HG02840 (cell line): ENCODE measurements around the gene XRN2.

Source experiments
- ATAC-seq: cut with Tn5 transposase; IDR thresholded peaks from one replicate; pipeline ENCODE4 v1.9.1; 2021; ENCODE audit warnings: mild to moderate bottlenecking, moderate library complexity, moderate number of reproducible peaks; ENCODE audit not compliant: unreplicated experiment, low FRiP score

XRN2 gene

GRCh38 chr20:21381619-21382018 is 78.5 kb downstream of the XRN2 start:
- no peak for ATAC-seq

DNA sequence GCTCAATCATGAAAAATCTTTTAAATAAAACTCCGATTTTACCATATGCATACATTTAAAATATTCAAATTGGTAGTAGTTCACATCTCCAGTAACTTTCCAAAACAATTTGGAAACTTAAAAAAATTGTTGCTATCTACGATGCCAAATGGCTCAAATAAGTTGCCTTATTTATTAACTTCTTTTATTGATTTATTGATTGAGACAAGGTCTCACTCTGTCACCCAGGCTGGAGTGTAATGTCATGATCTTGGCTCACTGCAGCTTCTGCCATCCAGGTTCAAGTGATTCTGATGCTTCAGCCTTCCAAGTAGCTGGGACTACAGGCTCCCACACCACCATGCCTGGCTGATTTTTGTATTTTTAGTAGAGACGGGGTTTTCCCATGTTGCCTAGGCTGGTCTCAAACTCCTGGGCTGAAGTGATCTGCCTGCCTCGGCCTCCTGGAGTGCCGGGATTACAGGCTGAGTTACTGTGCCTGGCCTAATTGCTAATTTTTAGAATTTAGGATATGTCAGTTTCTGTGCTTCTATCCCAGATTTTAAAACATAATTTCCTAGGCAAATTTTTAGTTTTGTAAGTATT is 81.3 kb downstream of the XRN2 start:
- ATAC-seq: no peak

DNA sequence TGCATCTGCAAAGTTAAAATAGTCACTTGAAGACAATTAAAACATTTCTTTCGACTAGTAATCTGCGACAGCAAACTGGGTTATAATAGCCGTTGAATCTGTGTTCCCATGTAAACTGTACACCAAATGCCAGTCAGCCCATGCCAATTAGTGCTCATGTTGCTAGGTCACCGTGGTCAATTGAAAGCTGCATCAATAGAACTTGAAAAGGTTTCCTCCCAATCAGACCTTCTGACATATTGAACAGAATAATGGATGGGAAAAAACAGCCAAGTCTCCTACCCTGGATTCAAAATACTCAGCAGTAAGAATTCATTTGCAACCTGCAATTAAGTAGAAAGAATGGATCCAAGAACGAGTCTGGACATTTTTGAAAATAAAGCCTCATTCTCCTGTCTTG is 83.0 kb downstream of the XRN2 start:
- ATAC-seq: no peak

DNA sequence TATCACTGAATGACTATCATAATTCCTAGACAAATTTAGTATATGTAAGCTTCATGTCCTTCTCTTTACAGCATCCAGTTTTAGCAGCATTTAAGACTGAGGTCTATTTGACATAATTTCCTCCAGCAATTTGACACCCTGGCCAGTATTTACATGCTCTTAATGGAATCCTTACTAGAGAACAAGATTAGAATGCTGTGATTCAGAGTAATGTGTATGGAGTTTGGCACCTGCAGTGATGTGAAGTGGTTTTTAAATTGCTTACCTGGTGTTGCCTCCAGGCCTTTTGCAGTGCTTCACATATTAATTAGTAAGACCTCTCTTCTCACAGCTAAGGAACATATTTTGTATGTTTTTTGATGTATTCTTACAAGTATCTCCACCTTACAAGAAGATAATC is 84.4 kb downstream of the XRN2 start:
- ATAC-seq: no peak

- ATAC-seq: no peak
Observed at GRCh38 chr20:21388566-21388965, 85.4 kb downstream of the XRN2 start.

GRCh38 chr20:21389368-21389767 is 86.2 kb downstream of the XRN2 start:
- no peak for ATAC-seq

DNA sequence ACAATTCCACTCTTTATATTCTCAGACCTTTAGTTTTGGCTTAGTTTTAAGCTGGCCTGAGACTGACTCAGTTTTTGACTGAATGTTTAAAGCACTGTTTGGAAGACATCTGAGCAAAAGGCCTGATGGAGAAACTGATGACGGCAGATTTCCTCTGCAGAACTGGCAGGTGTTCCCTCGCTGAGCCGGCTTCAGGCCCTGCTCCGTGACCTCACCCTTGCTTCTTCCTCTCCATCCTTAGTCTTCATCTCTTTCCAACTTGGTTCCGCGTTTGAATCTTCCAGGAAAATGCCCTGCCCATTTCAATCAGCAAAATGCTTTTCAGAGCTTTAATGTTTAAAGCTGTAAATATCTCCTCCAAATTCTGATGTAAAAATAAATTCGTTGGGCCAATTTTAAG is 87.6 kb downstream of the XRN2 start:
- ATAC-seq: no peak

- no peak for ATAC-seq
Observed at GRCh38 chr20:21391185-21391971, 88.2 kb downstream of the XRN2 start.

- ATAC-seq: no peak
Observed at GRCh38 chr20:21391972-21392352, 88.8 kb downstream of the XRN2 start.

GRCh38 chr20:21393166-21393565 is 90.0 kb downstream of the XRN2 start:
- no peak for ATAC-seq

DNA sequence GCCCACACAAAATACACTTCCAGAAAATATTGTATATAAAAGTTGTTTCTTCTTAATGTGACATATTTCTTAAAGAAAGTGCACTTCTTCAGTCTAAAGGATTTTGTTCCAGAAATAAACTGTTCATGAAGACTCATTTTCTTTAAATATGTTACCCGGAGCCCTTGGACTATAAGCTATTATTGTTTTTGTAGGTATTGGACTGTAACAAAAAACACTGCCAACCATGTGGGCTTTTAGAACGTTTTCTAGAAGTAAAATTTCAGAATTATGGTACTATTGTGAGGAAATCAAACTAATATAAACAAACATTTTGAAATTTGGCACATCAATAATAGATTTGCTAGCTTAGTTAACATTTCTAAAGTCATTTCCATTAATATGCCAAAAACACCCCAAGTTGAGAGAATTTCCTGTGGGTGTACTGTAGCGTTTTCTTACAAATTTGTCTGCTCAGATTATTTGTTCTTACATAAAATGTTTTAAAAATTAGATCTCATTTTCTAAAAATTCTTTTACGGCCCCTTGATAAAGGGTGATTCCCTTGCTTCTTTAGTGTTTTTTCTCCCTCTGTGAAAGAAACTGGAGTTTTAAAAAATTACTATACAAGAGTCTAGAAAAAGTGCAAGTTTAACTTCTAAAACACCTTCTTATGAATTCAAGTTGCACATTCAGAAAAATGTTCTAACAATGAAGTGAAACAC is 90.8 kb downstream of the XRN2 start:
- ATAC-seq: no peak

DNA sequence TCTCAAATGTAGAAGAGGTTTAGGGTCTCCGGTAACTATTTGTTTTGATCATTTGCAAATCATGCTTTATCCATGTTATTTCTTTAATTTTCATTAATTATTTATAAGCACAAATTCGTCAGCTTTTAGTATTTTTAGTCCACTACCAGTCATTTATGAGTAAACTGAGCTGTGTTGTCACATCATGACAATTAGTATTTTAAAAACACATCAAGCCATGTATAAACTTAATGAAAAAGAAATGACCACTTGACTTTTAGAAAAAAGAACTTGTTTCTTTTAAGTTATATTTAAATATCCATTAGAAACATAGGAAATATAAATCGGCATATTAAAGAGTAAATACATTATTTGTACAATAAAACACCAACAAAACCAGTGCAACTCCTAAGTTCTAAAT is 91.4 kb downstream of the XRN2 start:
- no peak for ATAC-seq

GRCh38 chr20:21395051-21395665 is 92.0 kb downstream of the XRN2 start:
- ATAC-seq: no peak

DNA sequence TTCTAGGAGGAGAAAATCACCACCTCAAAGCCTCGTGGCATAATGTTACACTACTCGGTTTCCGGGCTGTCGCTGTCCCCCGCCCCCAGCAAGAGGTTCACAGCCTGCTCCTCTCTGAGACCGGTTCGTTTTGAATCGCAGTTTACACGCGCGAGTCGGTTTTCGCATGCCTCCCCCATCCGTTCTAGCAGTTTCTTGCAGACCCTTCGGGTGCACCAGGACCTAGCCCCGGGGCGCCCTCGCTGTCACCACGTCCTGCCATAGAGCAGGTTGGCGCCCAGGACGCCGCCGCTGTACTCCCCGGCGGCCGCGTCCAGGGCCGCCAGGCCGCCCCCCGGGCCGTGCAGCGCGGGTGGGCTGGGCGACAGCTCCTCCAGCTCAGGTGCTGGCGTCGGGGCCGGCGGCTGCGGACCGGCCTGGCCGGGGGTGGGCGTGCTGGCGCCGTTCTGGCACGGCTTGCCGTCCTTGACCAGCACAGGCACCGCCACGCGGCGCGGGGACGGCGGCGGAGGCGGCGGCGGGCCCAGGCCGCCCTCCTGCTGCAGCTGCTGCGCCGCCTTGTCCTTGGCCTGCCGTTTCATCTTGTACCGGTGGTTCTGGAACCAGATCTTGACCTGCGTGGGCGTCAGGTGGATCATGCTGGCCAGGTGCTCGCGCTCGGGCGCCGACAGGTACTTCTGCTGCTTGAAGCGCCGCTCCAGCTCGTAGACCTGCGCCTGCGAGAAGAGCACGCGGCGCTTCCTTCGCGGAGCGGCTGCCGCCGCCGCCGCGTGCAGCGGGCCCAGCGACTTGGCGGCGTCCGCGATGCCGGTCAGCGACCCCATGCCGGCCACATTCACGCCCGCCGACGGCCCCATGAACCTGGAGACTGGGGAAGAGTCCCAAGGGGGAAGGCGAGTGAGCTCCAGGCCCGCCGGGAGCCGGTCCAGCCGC is 92.8 kb downstream of the XRN2 start:
- ATAC-seq: no peak

DNA sequence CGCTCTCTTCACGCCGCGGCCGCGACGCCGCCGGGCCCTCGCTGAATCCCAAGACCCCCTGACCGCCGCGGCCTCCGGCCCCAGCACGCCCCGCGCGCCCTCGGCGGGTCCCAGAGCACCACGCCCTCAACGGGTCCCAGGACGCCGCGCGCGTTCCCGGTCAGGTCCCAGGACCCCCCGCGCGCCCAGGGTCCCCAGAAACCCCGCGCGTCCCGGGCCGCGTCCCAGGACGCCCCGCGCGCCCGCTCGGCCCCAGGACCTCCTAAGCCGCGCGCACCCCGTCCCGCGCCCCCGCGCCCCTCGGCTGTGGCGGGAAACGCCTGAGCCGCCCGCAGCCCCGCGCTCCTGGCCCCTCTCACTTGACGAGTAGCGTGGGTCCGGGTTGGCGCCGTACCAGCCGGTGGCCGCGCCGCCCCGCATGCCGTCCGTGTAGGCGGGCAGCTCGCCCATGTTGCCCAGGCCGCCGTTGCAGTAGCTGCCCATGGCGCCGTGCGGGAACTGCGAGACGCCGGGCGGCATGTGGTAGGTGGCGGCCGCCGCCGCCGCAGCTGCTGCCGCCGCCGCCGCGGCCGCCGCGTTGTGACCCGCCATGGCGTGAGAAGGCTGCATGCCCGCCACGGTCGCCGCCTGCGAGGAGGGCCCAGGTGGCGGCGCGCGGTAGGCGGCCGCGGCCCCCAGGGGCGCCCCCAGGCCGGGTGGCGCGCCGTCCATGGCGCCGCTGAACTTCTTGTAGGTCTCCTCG is 93.6 kb downstream of the XRN2 start:
- no peak for ATAC-seq

DNA sequence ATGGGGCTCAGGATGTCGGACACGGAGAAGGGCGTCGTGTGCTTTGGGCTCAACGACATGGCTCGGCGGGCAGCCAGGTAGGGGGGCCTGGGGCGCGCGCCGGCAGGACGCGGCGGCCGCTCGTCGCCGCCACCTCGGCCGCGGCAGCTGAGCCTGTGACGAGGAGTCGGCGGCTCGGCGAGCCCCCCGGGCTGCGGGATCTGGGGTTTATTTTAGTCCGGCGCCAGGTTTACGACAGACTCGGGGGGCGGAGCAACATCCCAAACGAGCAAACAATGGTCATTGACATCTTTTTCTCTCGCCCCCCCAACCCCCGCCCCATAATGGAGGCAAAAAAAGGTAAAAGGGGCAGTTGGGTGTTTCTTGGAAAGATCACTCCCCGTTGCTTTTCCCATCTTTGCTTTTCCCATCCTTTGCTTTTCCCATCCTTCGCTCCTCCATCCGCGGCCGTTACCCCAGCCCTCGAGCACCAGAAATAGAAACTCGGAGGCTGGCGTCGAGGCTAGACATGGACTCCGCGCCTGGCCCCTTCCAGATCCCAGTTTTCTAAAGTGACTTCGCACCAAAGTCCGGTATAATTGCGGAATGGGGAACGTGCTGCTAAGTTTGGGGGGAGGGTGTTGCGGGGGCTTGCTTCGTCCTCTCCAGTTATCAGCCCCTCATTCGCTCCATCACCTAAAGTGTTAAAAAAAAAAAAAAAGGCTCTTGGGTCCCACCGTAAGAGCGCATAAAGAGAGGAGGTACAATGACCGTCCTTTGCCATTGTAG is 94.4 kb downstream of the XRN2 start, which contains the start of gene NKX2-4:
TSS of gene NKX2-4 (minus strand) at position 186 of the 768 bp plus-strand sequence. CDS start at position 59, 127 bp downstream.
- ATAC-seq: no peak

DNA sequence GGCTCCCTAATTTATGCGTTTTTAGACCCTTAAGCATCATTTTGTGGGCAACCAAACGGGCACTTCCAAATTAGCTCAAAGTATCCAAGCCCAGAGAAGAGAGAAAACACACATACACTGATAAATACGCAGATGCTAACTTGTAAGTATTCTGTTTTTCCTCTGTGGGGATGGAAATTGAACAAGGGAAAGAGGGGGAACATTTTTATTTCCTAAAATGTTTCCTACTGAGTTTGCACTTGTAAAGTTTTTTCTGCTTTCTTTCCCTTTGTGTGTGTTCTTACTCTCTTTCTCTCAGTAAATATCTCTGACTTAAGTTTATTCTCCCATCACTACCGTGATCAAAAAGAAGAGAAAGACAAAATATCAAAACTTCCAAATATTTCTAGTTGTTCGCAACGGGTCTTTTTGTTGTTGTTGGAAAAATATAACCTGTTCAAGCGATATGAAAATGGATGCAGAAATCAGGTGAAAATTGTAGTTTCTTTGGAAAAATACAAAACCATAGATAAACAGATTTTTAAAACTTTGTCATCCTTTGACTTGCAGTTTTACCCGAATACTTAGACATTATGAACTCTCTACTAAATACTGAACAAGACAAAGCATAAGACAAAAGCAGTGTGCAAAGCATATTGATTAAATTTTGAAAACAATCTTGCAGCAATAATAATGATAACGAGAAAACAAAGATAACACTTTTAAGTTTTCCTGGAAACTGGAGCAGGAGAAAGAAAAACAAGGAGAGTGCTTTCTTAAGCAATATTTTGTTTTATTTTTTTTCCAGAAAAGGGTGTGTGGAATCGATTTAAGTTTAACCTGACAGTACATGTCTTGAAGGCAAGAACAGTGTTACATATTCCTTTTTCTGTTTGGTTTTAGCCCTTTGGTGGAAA is 95.2 kb downstream of the XRN2 start:
- no peak for ATAC-seq

- ATAC-seq: no peak
Observed at GRCh38 chr20:21399005-21399475, 95.9 kb downstream of the XRN2 start.
